ENCODE data around the gene LPGAT1. TPM values are rescaled to one million over a fixed set of nuclear protein-coding genes. Genes with fewer than 3 reads are reported as not detected.
A peak's percentile ranks its signal among the peaks of the same experiment; 100 is the strongest.
"Not testable (repeated sequence)": the region's sequence is repeated elsewhere in the genome, so short reads cannot be mapped to it uniquely, and the experiment has no call there.

Gene LPGAT1
- 10 to 100 TPM; 23.1 to 28.3 TPM for total RNA-seq

GRCh38 chr1:211830328-211831142 lies at the start of gene LPGAT1:
LPGAT1 (minus strand) TSS chr1:211830763; CDS start chr1:211829296, 1,467 bp downstream.
- DNase-seq (peak; percentile 82 to 85), ATAC-seq (replicated peaks in 1 of 2) (peak; percentile 87 to 88)
- Mint-ChIP-seq H3K36me3 (ENCODE audit: insufficient read depth in 2 of 2) (peaks cover 3 to 5% of the 10 kb centered on the region in 2 donors), H3K27me3 (ENCODE audit: low read depth) (no peaks in the 10 kb centered on the region), H3K4me3 (peak within 1 kb of the TSS; percentile 90 to 96), H3K27ac (peak within 1 kb of the TSS; percentile 94), H3K4me1 (ENCODE audit: low read depth) (peaks cover 70% of the 10 kb centered on the region), H3K9me3 (no peaks in the 10 kb centered on the region)

- peaks cover 8% of the 10 kb centered on the region for H3K4me1 Mint-ChIP-seq (ENCODE audit: low read depth)
- H3K9me3 Mint-ChIP-seq: peaks cover 0 to 2% of the 10 kb centered on the region in 2 donors
- H3K27me3 Mint-ChIP-seq (ENCODE audit: low read depth): peaks cover under 1% of the 10 kb centered on the region
- DNase-seq (no peak), ATAC-seq (replicated peaks in 1 of 2) (no peak)
- no peaks in the 10 kb centered on the region for H3K36me3 Mint-ChIP-seq (ENCODE audit: insufficient read depth in 2 of 2)
- H3K4me3 Mint-ChIP-seq: no peak overlapping the region
- H3K27ac Mint-ChIP-seq: no peak overlapping the region
Observed at GRCh38 chr1:211879475-211879874, 48.9 kb upstream of the LPGAT1 start.

- DNase-seq (no peak), ATAC-seq (replicated peaks in 1 of 2) (no peak)
- Mint-ChIP-seq H3K36me3 (ENCODE audit: insufficient read depth in 2 of 2) (no peaks in the 10 kb centered on the region), H3K4me1 (ENCODE audit: low read depth) (no peaks in the 10 kb centered on the region), H3K27me3 (ENCODE audit: low read depth) (no peaks in the 10 kb centered on the region), H3K4me3 (no peak overlapping the region), H3K9me3 (peaks cover 0 to 2% of the 10 kb centered on the region in 2 donors), H3K27ac (no peak overlapping the region)
Observed at GRCh38 chr1:211876851-211877590, 46.5 kb upstream of the LPGAT1 start.

GRCh38 chr1:211875541-211875940 lies 45.0 kb upstream of the LPGAT1 start:
- H3K4me1 Mint-ChIP-seq (ENCODE audit: low read depth): no peaks in the 10 kb centered on the region

GRCh38 chr1:211874521-211875347 lies 44.2 kb upstream of the LPGAT1 start:
- Mint-ChIP-seq H3K36me3 (ENCODE audit: insufficient read depth in 2 of 2) (no peaks in the 10 kb centered on the region), H3K4me1 (ENCODE audit: low read depth) (no peaks in the 10 kb centered on the region), H3K9me3 (no peaks in the 10 kb centered on the region), H3K4me3 (no peak overlapping the region), H3K27ac (no peak overlapping the region), H3K27me3 (ENCODE audit: low read depth) (no peaks in the 10 kb centered on the region)
- no peak for ATAC-seq (replicated peaks in 1 of 2)
- no peak for DNase-seq

More at GRCh38 chr1:211875541-211875940, 45.0 kb upstream of the LPGAT1 start:
- Mint-ChIP-seq H3K4me3 (no peak overlapping the region), H3K9me3 (no peaks in the 10 kb centered on the region), H3K27ac (no peak overlapping the region), H3K36me3 (ENCODE audit: insufficient read depth in 2 of 2) (no peaks in the 10 kb centered on the region), H3K27me3 (ENCODE audit: low read depth) (no peaks in the 10 kb centered on the region)
- ATAC-seq (replicated peaks in 1 of 2) (no peak), DNase-seq (no peak)

- H3K9me3 Mint-ChIP-seq; H3K36me3 Mint-ChIP-seq (ENCODE audit: insufficient read depth in 2 of 2); H3K27ac Mint-ChIP-seq; H3K27me3 Mint-ChIP-seq (ENCODE audit: low read depth); H3K4me3 Mint-ChIP-seq; DNase-seq; H3K4me1 Mint-ChIP-seq (ENCODE audit: low read depth); ATAC-seq (replicated peaks in 1 of 2): not testable (repeated sequence)
Observed at GRCh38 chr1:211873731-211874130, 43.2 kb upstream of the LPGAT1 start.

GRCh38 chr1:211870156-211870555 lies 39.6 kb upstream of the LPGAT1 start:
- Mint-ChIP-seq H3K27me3 (ENCODE audit: low read depth) (no peaks in the 10 kb centered on the region), H3K9me3 (peaks cover 2 to 6% of the 10 kb centered on the region in 2 donors), H3K4me3 (no peak overlapping the region), H3K27ac (no peak overlapping the region), H3K36me3 (ENCODE audit: insufficient read depth in 2 of 2) (peaks cover 4 to 5% of the 10 kb centered on the region in 2 donors), H3K4me1 (ENCODE audit: low read depth) (no peaks in the 10 kb centered on the region)
- no peak for DNase-seq
- no peak for ATAC-seq (replicated peaks in 1 of 2)

- Mint-ChIP-seq H3K27ac (no peak overlapping the region), H3K27me3 (ENCODE audit: low read depth) (no peaks in the 10 kb centered on the region), H3K4me3 (no peak overlapping the region), H3K4me1 (ENCODE audit: low read depth) (no peaks in the 10 kb centered on the region), H3K9me3 (peaks cover 4 to 8% of the 10 kb centered on the region in 2 donors), H3K36me3 (ENCODE audit: insufficient read depth in 2 of 2) (peaks cover 9 to 10% of the 10 kb centered on the region in 2 donors)
- ATAC-seq (replicated peaks in 1 of 2): no peak
- DNase-seq: no peak
Observed at GRCh38 chr1:211865180-211865579, 34.6 kb upstream of the LPGAT1 start.

GRCh38 chr1:211859405-211859804 lies 28.8 kb upstream of the LPGAT1 start:
- DNase-seq (no peak), ATAC-seq (replicated peaks in 1 of 2) (no peak)
- no peaks in the 10 kb centered on the region for H3K4me1 Mint-ChIP-seq (ENCODE audit: low read depth)
- no peak overlapping the region for H3K27ac Mint-ChIP-seq
- no peaks in the 10 kb centered on the region for H3K27me3 Mint-ChIP-seq (ENCODE audit: low read depth)
- peaks cover 5% of the 10 kb centered on the region in 2 donors for H3K9me3 Mint-ChIP-seq
- no peak overlapping the region for H3K4me3 Mint-ChIP-seq
- peaks cover 6 to 10% of the 10 kb centered on the region in 2 donors for H3K36me3 Mint-ChIP-seq (ENCODE audit: insufficient read depth in 2 of 2)

- ATAC-seq (replicated peaks in 1 of 2): no peak
- DNase-seq: no peak
- no peaks in the 10 kb centered on the region for H3K27me3 Mint-ChIP-seq (ENCODE audit: low read depth)
- no peaks in the 10 kb centered on the region for H3K4me1 Mint-ChIP-seq (ENCODE audit: low read depth)
- peaks cover 0 to 2% of the 10 kb centered on the region in 2 donors for H3K36me3 Mint-ChIP-seq (ENCODE audit: insufficient read depth in 2 of 2)
- peaks cover 2 to 6% of the 10 kb centered on the region in 2 donors for H3K9me3 Mint-ChIP-seq
- H3K27ac Mint-ChIP-seq: no peak overlapping the region
- H3K4me3 Mint-ChIP-seq: no peak overlapping the region
Observed at GRCh38 chr1:211851174-211851573, 20.6 kb upstream of the LPGAT1 start.

GRCh38 chr1:211843507-211844298 lies 13.1 kb upstream of the LPGAT1 start:
- Mint-ChIP-seq H3K4me3 (no peak overlapping the region), H3K4me1 (ENCODE audit: low read depth) (peaks cover 28% of the 10 kb centered on the region), H3K9me3 (peaks cover 2 to 3% of the 10 kb centered on the region in 2 donors), H3K36me3 (ENCODE audit: insufficient read depth in 2 of 2) (peaks cover 0 to under 1% of the 10 kb centered on the region in 2 donors), H3K27me3 (ENCODE audit: low read depth) (no peaks in the 10 kb centered on the region), H3K27ac (no peak overlapping the region)
- DNase-seq (no peak), ATAC-seq (replicated peaks in 1 of 2) (no peak)

- peak overlapping the region in 1 of 2 donors; percentile 14 for H3K4me3 Mint-ChIP-seq
- no peak for ATAC-seq (replicated peaks in 1 of 2)
- DNase-seq: no peak
- no peaks in the 10 kb centered on the region for H3K36me3 Mint-ChIP-seq (ENCODE audit: insufficient read depth in 2 of 2)
- peaks cover 34% of the 10 kb centered on the region for H3K4me1 Mint-ChIP-seq (ENCODE audit: low read depth)
- H3K27ac Mint-ChIP-seq: no peak overlapping the region
- H3K9me3 Mint-ChIP-seq: no peaks in the 10 kb centered on the region
- H3K27me3 Mint-ChIP-seq (ENCODE audit: low read depth): no peaks in the 10 kb centered on the region
Observed at GRCh38 chr1:211843018-211843417, 12.5 kb upstream of the LPGAT1 start.

All from activated T-cell treated with anti-CD3 and anti-CD28 coated beads, Interleukin-2, amount 50 U/mL, for 72 hours (primary cell).